Measurements from ENCODE around the gene FBXL13.
"Not testable (repeated sequence)": the region's sequence is repeated elsewhere in the genome, so short reads cannot be mapped to it uniquely, and the experiment has no call there.

FBXL13 gene

DNA sequence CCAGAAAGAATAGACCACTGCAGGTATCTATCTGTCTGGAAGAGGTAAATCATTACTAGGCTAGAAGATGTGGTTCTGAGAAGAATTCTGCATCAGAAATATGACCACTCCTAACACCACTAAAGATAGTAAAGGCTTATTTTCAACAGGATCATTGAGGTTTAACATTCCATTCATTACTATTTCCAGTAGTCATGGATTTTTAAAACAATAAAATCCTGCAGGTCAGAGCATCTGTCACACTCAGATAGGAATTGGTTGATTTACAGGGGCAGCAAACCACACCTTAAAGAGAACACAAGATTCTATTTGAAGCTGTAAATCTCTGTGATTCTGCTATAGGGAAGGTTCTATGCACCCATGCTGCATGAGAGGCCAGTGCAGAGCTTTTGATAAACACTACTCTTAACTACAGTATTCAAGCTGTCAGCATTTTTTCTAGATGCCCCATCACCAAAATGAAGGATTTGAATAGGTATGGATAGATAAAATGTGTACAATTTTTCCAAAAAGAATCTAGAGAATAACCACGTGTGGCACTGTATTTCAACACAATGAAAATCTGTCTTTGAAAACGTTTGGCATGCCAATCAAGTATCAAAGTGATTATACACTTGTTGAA, 147.2 kb downstream of the FBXL13 start:
- DNase-seq = no peak

DNA sequence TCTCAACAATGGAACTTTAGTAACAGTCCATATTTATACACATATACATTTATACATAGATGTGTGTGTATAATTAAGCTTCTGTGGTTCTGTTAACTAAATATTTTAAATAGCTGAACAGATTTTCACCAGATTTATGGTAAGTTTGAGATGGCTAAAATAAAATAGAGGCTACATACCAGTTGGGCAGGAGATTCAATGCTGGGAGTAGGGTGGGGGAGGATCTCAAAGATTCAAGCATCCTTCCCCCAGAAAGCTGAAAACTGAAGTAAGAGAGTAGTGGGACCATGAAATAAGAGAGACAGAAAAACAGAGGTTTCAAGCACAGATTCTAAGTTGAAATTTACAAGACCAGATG, 147.8 kb downstream of the FBXL13 start:
- DNase-seq = no peak

GRCh38 chr7:102925976-102926782, 148.4 kb downstream of the FBXL13 start:
- no peak for DNase-seq

DNA sequence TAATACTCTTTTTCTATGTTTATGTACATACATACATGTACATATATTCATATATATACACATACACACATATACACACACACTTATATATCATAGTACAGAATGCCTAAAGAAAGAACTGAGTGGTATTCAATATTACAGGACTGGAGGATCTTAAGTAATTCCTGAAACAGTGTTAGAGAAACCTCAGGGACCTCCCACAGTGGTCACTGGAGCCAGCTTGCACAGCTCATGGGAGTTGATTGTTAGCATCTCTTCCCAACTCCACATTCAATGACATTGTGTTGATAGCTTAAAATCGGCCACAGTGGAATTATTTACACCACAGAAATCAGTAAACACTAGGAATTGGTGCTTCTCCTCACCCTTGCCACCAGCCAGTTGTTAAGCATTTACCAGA, 155.8 kb downstream of the FBXL13 start:
- no peak for DNase-seq

GRCh38 chr7:102917436-102918353, 156.9 kb downstream of the FBXL13 start:
- no peak for DNase-seq

DNA sequence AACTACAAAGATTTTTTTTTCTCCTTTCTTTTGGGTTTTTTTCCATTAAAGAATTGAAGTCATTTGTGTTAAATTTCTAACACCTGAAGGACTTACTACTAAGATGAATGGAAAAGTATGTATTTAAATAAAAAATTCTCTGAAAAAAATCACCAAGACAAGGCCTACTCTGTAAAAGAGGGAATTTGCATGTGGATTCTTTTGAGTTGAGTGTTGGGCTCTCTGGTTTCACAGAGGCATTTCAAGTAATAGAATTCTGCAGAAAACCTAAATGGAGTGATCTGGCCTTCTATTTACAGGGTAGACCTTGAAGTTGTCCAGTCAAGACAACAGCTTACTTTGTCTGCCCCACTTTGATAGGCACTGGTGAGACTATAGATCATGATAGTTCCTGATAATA, 157.7 kb downstream of the FBXL13 start:
- DNase-seq = no peak

DNA sequence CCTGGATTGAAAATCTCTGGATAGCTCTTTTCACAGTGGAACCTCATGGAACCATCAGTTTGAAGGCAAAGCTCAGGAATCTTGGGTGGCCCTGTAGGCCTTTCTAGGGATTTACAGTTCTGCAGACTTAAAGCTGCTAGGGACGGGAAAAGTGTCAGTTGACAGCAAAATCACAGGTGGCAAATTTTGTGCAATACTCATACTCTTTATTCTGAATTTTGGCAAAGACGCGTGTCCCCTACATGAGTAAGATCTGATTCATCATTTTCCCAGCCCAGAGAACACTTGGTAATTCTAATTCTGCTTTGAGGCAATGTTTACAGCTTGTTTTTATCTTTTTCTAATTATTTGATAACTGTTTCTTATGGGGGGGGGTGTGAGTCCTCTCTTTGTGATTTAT, 158.2 kb downstream of the FBXL13 start:
- no peak for DNase-seq

- no peak for DNase-seq
Measured at GRCh38 chr7:102914585-102914984, 160.0 kb downstream of the FBXL13 start.

GRCh38 chr7:102913826-102914225, 160.8 kb downstream of the FBXL13 start:
- DNase-seq = no peak

- no peak for DNase-seq
Measured at GRCh38 chr7:102912742-102913141, 161.9 kb downstream of the FBXL13 start, which contains the start of gene LRRC17. TSS of gene LRRC17 (plus strand) at chr7:102913000. CDS start at chr7:102933914, 20,914 bp downstream.

- DNase-seq = no peak
Measured at GRCh38 chr7:102908676-102909075, 165.9 kb downstream of the FBXL13 start.

DNA sequence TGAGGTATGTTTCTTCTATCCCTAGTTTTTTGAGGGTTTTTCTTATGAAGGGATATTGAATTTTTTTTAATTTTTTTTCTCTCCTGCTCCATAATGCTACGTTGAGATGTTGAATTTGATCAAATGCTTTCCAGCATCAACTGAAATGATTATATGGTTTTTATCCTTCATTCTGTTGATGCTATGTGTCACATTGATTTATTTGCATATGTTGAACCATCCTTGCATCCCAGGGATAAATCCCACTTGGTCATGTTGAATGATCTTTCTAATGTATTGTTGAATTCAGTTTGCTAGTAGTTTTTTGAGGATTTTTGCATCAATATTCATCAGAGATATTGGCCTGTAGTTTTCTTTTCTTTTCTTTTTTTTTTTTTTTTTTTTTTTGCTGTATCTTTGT, 171.0 kb downstream of the FBXL13 start:
- DNase-seq = not testable (repeated sequence)

DNA sequence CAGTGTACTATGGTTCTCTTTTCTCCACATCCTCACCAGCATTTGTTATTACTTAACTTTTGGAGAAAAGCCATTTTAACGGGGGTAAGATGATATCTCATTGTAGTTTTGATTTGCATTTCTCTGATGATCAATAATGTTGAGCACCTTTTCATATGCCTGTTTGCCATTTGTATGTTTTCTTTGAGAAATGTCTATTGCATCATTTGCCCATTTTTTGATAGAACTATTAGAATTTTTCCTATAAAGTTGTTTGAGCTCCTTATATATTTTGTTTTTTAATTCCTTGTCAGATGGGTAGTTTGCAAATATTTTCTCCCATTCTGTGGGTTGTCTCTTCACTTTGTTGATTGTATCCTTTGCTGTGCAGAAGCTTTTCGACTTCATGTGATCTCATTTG, 172.5 kb downstream of the FBXL13 start:
- DNase-seq = not testable (repeated sequence)

- DNase-seq = no peak
Measured at GRCh38 chr7:102898532-102898859, 176.1 kb downstream of the FBXL13 start.

DNA sequence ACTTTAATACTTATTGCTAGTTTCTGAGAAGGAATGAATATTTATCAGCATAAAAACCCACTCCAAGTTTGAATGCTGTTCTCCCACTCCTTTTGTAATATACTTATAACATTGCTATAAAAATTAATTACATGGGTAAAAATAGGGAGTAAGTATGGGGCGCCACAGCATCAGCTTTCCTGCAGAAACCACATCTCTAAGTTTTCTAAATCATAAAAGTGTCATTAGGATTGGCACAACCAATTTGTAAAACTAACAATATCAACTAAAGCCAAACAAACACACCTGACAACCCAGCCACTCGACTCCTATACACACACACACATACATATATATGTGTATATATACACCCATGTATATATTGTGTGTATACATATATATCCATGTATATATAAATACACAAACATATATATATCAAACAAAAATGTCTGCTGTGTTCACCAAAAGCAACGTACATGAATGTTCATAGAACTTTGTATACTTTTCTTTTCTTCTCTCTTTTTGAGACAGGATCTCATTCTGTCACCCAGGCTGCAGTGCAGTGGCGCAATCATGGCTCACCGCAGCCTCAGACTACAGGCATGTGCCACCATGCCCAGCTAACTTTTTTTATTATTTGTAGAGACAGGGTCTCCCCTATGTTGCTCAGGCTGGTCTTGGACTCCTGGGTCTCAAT, 176.6 kb downstream of the FBXL13 start:
- no peak for DNase-seq

DNA sequence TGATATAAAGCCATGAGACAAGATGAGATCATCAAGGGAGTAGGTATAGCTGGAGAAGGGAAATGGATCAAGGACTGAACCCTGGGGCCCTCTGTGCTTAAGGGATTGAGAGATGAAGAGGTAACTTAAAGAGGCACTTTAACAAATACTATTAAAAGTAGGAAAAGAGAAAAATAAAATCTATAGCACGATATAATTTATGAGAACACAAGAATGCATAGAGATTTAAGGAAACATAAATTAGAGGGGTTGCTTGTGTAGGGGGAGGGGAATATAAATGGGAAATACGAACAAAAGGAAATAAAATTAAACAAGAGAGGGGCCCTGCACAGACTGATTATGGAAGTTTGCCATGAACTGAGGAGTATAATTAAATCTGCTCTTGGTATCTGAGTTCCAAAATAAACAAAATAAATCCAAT, 177.4 kb downstream of the FBXL13 start:
- no peak for DNase-seq

GRCh38 chr7:102896585-102896984, 178.0 kb downstream of the FBXL13 start:
- DNase-seq = no peak

GRCh38 chr7:102895602-102896001, 179.0 kb downstream of the FBXL13 start:
- DNase-seq = no peak

- DNase-seq = no peak
Measured at GRCh38 chr7:102892631-102893278, 181.8 kb downstream of the FBXL13 start.

- no peak for DNase-seq
Measured at GRCh38 chr7:102891693-102892261, 182.8 kb downstream of the FBXL13 start.

GRCh38 chr7:102890971-102891692, 183.5 kb downstream of the FBXL13 start:
- DNase-seq = no peak

All from activated T-cell treated with anti-CD3 and anti-CD28 coated beads, Interleukin-2, amount 50 U/mL, for 1 hour (primary cell).